Activated naive CD8-positive, alpha-beta T cell treated with anti-CD3 and anti-CD28 coated beads for 36 hours (primary cell): ENCODE results near the gene KREMEN1. TPM values are rescaled to one million over a fixed set of nuclear protein-coding genes. Genes with fewer than 3 reads are reported as not detected.
"Not testable (repeated sequence)": the region's sequence is repeated elsewhere in the genome, so short reads cannot be mapped to it uniquely, and the experiment has no call there.

Experiments used
- DNase-seq: peaks from one replicate; pipeline ENCODE4 v3.0.0; 2021
- H3K27ac Mint-ChIP-seq: one replicate; pipeline ENCODE4 v1.8.0; 2022; ENCODE audit warnings: mild to moderate bottlenecking, moderate library complexity, mixed read lengths
- H3K27me3 Mint-ChIP-seq: one replicate; pipeline ENCODE4 v1.8.0; 2022; ENCODE audit warnings: mild to moderate bottlenecking, mixed read lengths
- H3K36me3 Mint-ChIP-seq: one replicate; pipeline ENCODE4 v1.8.0; 2021; ENCODE audit warnings: mild to moderate bottlenecking, mixed read lengths
- H3K4me1 Mint-ChIP-seq: one replicate; pipeline ENCODE4 v1.8.0; 2021; ENCODE audit warnings: mixed read lengths
- H3K4me3 Mint-ChIP-seq: one replicate; pipeline ENCODE4 v1.8.0; 2022; ENCODE audit warnings: mild to moderate bottlenecking, moderate library complexity, mixed read lengths
- H3K9me3 Mint-ChIP-seq: one replicate; pipeline ENCODE4 v1.8.0; 2022; ENCODE audit warnings: mixed read lengths
- total RNA-seq, 2 experiments: library from RNA; stranded (reverse); gene quantifications; one replicate each; pipeline ENCODE4 v1.2.3, GENCODE V29; 2021

Gene KREMEN1
- total RNA-seq, 2 experiments from 2014 or later = 0.28 to 0.29 TPM

- no peaks in the 10 kb centered on the region for H3K4me1 Mint-ChIP-seq
- peaks cover 62% of the 10 kb centered on the region for H3K27me3 Mint-ChIP-seq
- H3K9me3 Mint-ChIP-seq = no peaks in the 10 kb centered on the region
- no peak overlapping the region for H3K4me3 Mint-ChIP-seq
- no peak for DNase-seq
- H3K36me3 Mint-ChIP-seq = no peaks in the 10 kb centered on the region
- no peak overlapping the region for H3K27ac Mint-ChIP-seq
Observed at GRCh38 chr22:29080106-29080975, 7.5 kb downstream of the KREMEN1 start.

GRCh38 chr22:29081517-29082236 is 8.8 kb downstream of the KREMEN1 start:
- Mint-ChIP-seq H3K27me3 (peaks cover 51% of the 10 kb centered on the region), H3K4me1 (no peaks in the 10 kb centered on the region), H3K27ac (no peak overlapping the region), H3K4me3 (no peak overlapping the region), H3K36me3 (no peaks in the 10 kb centered on the region), H3K9me3 (no peaks in the 10 kb centered on the region)
- no peak for DNase-seq

- Mint-ChIP-seq H3K4me3 (no peak overlapping the region), H3K9me3 (no peaks in the 10 kb centered on the region), H3K27me3 (peaks cover 43% of the 10 kb centered on the region), H3K36me3 (no peaks in the 10 kb centered on the region), H3K27ac (no peak overlapping the region), H3K4me1 (no peaks in the 10 kb centered on the region)
- DNase-seq = no peak
Observed at GRCh38 chr22:29082826-29083545, 10.2 kb downstream of the KREMEN1 start.

GRCh38 chr22:29083576-29083932 is 10.7 kb downstream of the KREMEN1 start:
- not testable (repeated sequence) for H3K36me3 Mint-ChIP-seq, DNase-seq, H3K4me1 Mint-ChIP-seq, H3K9me3 Mint-ChIP-seq, H3K4me3 Mint-ChIP-seq, H3K27ac Mint-ChIP-seq
- H3K27me3 Mint-ChIP-seq = peaks cover 37% of the 10 kb centered on the region

- Mint-ChIP-seq H3K9me3 (no peaks in the 10 kb centered on the region), H3K36me3 (no peaks in the 10 kb centered on the region), H3K27ac (no peak overlapping the region), H3K4me1 (no peaks in the 10 kb centered on the region), H3K27me3 (peaks cover 37% of the 10 kb centered on the region), H3K4me3 (no peak overlapping the region)
- DNase-seq = no peak
Observed at GRCh38 chr22:29083933-29084591, 11.2 kb downstream of the KREMEN1 start.

- no peaks in the 10 kb centered on the region for H3K4me1 Mint-ChIP-seq
- H3K36me3 Mint-ChIP-seq = no peaks in the 10 kb centered on the region
- DNase-seq = no peak
- H3K27ac Mint-ChIP-seq = no peak overlapping the region
- peaks cover 29% of the 10 kb centered on the region for H3K27me3 Mint-ChIP-seq
- no peaks in the 10 kb centered on the region for H3K9me3 Mint-ChIP-seq
- H3K4me3 Mint-ChIP-seq = no peak overlapping the region
Observed at GRCh38 chr22:29087012-29087411, 14.2 kb downstream of the KREMEN1 start.

- Mint-ChIP-seq H3K9me3 (no peaks in the 10 kb centered on the region), H3K36me3 (no peaks in the 10 kb centered on the region), H3K4me1 (no peaks in the 10 kb centered on the region), H3K4me3 (no peak overlapping the region), H3K27ac (no peak overlapping the region), H3K27me3 (peaks cover 19% of the 10 kb centered on the region)
- DNase-seq = no peak
Observed at GRCh38 chr22:29088809-29089208, 16.0 kb downstream of the KREMEN1 start.

DNA sequence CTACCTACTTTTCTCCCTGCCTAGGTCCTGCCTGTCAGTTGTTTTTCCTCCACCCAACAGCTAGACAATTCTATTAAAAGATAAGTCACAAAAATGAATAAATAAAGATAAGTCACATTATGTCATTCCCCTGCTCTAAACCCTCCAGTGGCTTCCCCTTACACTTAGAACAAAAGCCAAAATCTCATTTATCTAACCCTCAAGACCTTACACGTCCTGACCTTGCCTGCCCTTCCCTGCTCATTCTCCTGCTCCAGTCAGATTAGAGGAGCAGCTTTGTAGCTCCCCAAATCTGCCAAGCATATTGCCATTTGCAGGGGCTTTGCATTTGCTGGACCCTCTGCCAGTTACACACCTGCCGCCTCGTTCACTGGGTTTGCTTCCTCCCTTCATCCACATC is 16.7 kb downstream of the KREMEN1 start:
- H3K36me3 Mint-ChIP-seq = no peaks in the 10 kb centered on the region
- no peaks in the 10 kb centered on the region for H3K9me3 Mint-ChIP-seq
- H3K4me1 Mint-ChIP-seq = no peaks in the 10 kb centered on the region
- H3K27ac Mint-ChIP-seq = no peak overlapping the region
- DNase-seq = no peak
- H3K4me3 Mint-ChIP-seq = no peak overlapping the region
- peaks cover 18% of the 10 kb centered on the region for H3K27me3 Mint-ChIP-seq

DNA sequence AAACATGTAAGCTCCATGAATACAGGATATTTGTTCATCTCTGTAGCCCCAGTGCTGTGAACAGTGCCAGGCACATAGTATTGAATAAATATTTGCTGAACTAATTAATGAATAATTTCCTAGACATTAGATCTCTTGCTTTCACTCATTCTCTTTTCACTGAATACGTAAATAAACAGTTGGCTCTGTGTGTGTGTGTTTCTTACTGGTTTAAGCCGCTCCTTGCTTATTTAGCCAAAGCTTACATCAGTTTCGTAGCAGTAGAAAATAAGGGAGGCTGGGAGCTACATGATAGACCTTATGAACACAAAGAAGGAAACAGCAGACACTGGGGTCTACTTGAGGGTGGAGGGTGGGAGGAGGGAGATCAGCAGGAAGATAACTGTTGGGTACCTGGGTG is 17.2 kb downstream of the KREMEN1 start:
- Mint-ChIP-seq H3K36me3 (no peaks in the 10 kb centered on the region), H3K27ac (no peak overlapping the region), H3K4me1 (no peaks in the 10 kb centered on the region), H3K27me3 (peaks cover 14% of the 10 kb centered on the region), H3K9me3 (no peaks in the 10 kb centered on the region), H3K4me3 (no peak overlapping the region)
- DNase-seq = no peak

GRCh38 chr22:29092243-29092642 is 19.4 kb downstream of the KREMEN1 start:
- no peak for DNase-seq
- H3K9me3 Mint-ChIP-seq = no peaks in the 10 kb centered on the region
- no peaks in the 10 kb centered on the region for H3K36me3 Mint-ChIP-seq
- peaks cover 14% of the 10 kb centered on the region for H3K27me3 Mint-ChIP-seq
- H3K4me3 Mint-ChIP-seq = no peak overlapping the region
- no peak overlapping the region for H3K27ac Mint-ChIP-seq
- no peaks in the 10 kb centered on the region for H3K4me1 Mint-ChIP-seq

DNA sequence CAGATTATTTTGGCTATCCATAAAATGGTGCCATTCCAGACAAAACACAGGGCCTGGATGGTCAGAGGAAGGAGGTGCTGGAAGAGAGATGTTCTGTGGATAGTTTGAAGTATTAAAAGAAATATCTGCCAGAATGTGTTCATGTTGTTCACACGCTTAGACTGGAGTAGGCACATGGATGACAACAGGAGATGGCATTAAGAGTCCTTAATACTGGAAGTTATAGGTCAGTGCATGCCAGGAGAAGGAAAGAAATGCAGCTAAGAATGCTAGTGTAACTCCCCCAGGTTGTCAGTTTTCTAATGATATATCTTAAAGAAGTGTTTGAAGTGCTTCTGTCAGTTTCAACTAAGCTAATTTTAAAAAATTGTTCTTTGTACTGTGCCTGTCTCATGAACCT is 20.2 kb downstream of the KREMEN1 start:
- Mint-ChIP-seq H3K36me3 (no peaks in the 10 kb centered on the region), H3K27me3 (peaks cover 14% of the 10 kb centered on the region), H3K9me3 (no peaks in the 10 kb centered on the region), H3K4me1 (no peaks in the 10 kb centered on the region), H3K27ac (no peak overlapping the region), H3K4me3 (no peak overlapping the region)
- no peak for DNase-seq

DNA sequence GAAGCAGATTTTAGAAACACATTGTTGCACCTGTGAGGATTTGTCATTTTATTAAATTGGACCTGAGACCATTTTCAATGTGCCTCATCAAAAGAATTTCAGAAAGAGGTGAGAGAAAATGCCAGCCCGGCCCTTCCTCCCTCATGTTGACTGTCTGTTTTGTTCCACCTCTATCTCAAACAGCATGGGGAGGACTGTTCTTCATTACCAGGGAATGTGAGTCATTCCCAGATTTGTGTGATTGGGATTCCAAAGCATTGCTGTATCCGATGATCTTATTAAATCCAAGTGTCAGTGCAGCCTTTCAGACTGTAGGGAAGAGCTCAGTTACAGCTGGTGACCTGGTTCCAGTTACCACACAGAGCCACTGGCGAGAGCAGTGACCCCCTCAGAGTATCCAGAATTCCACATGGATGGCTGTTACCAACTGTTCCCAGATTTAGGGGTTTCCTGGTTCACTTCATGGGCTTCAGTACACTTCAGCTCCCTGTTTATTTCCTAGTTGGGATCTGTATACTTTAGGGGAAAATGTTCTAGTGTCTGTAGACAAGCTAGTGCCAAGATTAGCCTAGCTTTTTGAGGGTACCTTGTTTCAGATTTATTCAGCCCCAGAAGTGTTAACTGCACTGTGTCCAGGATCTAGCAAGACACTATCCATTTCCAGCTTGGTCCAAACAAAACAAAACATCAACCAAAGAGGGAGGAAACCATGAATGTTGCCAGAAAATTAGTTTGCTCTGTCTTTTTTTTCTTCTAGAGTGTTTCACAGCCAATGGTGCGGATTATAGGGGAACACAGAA is 20.9 kb downstream of the KREMEN1 start:
- DNase-seq = no peak
- no peaks in the 10 kb centered on the region for H3K9me3 Mint-ChIP-seq
- H3K36me3 Mint-ChIP-seq = no peaks in the 10 kb centered on the region
- H3K27me3 Mint-ChIP-seq = peaks cover 13% of the 10 kb centered on the region
- no peaks in the 10 kb centered on the region for H3K4me1 Mint-ChIP-seq
- no peak overlapping the region for H3K27ac Mint-ChIP-seq
- H3K4me3 Mint-ChIP-seq = no peak overlapping the region

DNA sequence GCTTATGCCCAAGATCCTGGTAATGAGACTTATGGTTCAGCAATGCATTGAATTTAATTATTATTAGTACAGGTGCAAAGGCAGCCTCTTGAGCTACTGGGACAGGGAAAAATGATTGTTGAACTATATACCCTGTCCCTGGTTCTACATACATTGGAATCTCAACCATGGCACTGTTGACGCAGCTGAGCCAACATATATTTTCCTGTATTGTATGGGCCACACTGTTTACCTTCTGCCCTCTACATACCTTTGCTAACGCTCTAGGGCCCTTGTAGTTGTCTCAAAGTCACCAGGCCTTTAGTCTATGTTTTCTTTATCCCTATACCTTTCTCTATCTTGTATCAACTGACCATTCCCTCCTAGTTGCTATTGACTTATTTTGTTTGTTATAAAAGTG is 22.6 kb downstream of the KREMEN1 start:
- Mint-ChIP-seq H3K27me3 (no peaks in the 10 kb centered on the region), H3K36me3 (no peaks in the 10 kb centered on the region), H3K9me3 (no peaks in the 10 kb centered on the region), H3K4me3 (no peak overlapping the region), H3K4me1 (no peaks in the 10 kb centered on the region), H3K27ac (no peak overlapping the region)
- no peak for DNase-seq
